G401 (cell line): ENCODE data around the gene CCDC87. TPM values are rescaled to one million over a fixed set of nuclear protein-coding genes. Genes with fewer than 3 reads are reported as not detected.
A peak's percentile ranks its signal among the peaks of the same experiment; 100 is the strongest.
"Not testable (repeated sequence)": the region's sequence is repeated elsewhere in the genome, so short reads cannot be mapped to it uniquely, and the experiment has no call there.

ENCODE experiments used
- DNase-seq: peaks from one replicate; pipeline ENCODE4 v3.0.0-alpha.2; 2015; ENCODE audit warnings: low spot score
- in situ Hi-C: cut with HindIII; loops from 2 replicates; pipeline ENCODE4 v1.10.0; 2016; ENCODE audit warnings: low sequenced_read_pairs, mixed read lengths
- total RNA-seq: library from RNA; depleted of rRNA; stranded (reverse); fragments of >200 nt; shearing (Covaris generic); gene quantifications from 2 replicates; pipeline ENCODE4 v1.2.3, GENCODE V29; 2014

Gene CCDC87
- total RNA-seq, 1 experiment from 2014 or later = 0.07 TPM

DNA sequence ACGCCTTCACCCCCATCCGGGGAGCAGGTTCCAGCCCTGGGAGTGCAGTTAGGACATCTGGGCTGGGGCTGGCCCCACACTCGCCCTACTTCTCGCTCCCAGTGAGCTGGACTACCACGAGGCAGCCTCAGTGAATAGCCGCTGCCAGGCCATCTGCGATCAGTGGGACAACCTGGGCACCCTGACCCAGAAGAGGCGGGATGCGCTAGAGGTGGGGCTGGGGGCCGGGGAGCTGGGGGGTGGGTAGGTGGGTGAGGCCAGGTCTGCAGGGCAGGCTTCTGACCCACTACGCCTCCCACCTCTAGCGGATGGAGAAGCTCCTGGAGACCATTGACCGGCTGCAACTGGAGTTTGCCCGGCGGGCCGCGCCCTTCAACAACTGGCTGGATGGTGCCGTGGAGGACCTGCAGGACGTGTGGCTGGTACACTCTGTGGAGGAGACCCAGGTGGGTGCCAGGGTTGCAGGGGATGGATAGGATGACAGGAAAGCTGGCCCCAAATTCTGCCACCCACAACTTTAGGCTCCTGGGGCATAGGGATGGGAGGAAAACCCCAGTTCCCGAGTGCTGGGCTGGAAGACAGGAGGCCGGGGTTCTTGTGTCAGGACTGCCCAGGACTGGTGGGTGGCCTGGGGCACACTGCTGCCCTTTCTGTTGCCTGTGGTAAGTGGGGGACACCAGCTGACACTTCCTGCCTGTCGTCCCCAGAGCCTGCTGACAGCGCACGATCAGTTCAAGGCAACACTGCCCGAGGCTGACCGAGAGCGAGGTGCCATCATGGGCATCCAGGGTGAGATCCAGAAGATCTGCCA, 32.8 kb downstream of the CCDC87 start:
- DNase-seq = no peak
- in situ Hi-C loops = no loop called here

- peak; percentile 52 for DNase-seq
- in situ Hi-C loops = no loop called here
Observed at GRCh38 chr11:66559142-66559865, 33.6 kb downstream of the CCDC87 start.

GRCh38 chr11:66557733-66558326, 35.0 kb downstream of the CCDC87 start:
- no peak for DNase-seq
- in situ Hi-C loops = no loop called here

DNA sequence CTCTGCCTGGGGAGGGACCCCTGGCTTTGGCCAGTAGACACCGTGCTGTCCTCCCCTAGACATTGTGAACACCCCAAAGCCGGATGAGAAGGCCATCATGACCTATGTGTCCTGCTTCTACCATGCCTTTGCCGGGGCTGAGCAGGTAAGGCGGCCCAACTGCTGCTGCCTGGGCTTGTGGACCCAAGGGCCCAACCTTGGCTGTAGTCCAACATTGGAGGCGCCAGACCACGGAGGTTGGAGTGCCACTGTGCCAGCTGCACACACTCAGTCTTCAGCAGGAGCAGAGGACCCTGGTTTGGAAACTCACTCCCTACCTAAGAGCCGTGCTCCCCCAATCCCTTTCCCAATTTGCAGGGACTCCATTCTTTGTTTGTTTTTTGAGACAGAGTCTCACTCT, 36.8 kb downstream of the CCDC87 start:
- in situ Hi-C loops = no loop called here
- DNase-seq = no peak

DNA sequence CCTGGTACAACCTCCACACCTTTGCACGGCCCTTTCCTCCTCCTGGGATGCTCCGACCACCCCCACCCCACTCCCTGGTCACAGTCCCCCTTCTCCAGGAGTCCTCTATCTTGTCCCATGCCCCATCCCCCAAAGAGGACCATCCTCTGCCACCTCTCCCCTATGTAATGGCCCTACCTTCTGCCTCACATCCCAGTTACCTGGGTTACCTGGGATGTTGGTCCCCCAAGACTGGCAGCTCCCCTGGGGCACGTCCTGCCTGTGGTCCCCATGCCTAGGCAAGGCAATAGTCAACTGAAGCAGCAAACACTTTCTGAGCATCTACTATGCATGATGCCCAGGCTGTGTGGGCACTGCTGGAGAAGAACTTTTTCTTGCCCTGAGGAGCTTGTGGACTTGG, 37.4 kb downstream of the CCDC87 start:
- in situ Hi-C loops = no loop called here
- no peak for DNase-seq

GRCh38 chr11:66554602-66555001, 38.3 kb downstream of the CCDC87 start:
- no peak for DNase-seq
- in situ Hi-C loops = no loop called here

DNA sequence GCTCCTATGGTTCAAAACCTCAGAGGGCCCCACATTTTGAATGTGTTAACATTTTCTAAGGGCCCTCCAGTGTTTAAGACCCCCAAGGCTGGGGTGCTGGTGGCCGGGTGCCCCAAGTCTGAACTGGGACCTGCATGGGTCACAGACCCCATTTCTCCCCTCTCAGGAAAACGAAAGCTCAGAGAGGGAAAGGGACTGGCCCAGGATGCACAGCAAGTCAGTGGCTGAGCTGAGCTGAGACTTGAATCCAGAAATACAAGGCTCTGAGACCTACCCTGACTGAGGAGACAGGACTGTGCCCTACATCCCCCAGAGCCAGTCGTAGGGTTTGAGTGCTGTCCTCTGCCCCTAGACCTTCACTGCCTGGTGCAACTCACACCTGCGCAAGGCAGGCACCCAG, 42.0 kb downstream of the CCDC87 start:
- in situ Hi-C loops = no loop called here
- DNase-seq = no peak

DNA sequence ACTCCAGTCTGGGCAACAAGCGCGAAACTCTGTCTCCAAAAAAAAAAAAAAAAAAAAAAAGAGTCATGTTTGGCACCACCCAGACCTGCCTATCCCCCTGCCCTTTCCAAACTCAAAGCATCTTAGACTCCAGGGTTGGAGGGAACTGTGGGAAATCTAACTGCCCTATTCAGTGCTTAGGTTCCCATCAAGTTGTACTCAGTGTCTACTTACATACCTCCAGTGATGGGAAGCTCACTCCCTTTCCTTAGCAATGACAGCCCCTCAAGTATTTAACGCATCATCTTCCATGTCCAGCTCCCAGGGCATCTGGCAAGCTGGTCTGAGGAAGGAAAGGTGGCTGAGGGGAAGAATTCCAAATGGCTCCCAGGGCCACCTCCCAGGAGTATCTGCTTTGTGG, 43.2 kb downstream of the CCDC87 start:
- in situ Hi-C loops = no loop called here
- no peak for DNase-seq

DNA sequence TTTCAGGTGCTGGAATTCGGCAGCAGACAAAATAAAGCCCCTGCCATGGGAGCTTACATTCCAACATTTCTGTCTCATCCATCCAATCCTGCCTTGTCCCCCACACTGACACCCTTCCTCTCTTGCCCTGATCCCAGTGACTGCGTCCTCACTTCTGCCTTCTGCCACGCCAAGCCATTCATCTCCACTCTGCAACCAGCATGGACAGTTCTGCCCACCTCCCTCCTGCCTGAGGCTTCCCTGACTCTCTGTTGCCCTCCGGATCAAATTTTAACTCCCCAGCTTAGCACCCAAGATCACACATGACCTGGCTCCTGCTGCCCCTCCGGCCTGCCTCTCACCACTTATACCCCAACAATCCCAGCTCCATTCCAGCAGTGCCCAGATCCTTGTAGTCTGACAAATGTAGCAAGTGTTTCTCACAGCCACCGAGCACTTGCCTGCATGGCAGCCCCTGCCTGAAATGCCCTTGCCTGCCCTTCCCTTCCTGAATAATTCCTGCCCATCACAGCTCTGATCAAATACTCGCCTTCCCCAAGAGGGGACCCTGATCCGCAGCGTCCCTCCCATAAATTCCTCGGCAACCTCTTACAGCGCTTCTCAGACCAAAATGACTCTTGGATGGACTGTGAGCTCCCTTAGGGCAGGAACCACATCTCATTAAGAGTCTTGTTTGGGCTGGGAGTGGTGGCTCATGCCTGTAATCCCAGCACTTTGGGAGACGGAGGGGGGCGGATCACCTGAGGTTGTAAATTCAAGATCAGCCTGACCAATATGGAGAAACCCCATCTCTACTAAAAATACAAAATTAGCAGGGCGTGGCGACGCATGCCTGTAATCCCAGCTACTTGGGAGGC, 43.9 kb downstream of the CCDC87 start:
- in situ Hi-C loops = no loop called here
- DNase-seq = no peak

- in situ Hi-C loops = no loop called here
- no peak for DNase-seq
Observed at GRCh38 chr11:66548041-66548440, 44.8 kb downstream of the CCDC87 start.

DNA sequence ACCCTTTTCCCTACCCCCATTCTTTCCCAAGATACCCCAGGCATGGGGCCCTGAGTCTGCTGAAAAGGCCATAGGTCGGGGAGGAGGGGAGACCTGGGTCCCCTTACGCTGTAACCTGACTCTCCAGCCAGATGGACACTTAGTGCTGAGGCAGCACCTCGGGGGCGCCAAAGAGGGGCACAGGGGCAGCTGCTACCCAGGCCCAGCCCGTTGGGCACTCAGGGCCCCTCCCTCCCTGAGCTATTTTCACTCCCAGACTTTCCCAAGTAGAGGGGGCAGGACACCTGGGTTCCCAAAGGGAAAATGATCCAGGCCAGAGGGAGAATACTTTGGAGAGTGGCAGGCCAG, 45.2 kb downstream of the CCDC87 start:
- in situ Hi-C loops = no loop called here

GRCh38 chr11:66546966-66547661, 45.7 kb downstream of the CCDC87 start:
- in situ Hi-C loops = no loop called here
- DNase-seq = no peak

More for the DNA sequence above, 45.2 kb downstream of the CCDC87 start:
- no peak for DNase-seq

- DNase-seq = peak; percentile 42
- in situ Hi-C loops = no loop called here
Observed at GRCh38 chr11:66546368-66546965, 46.4 kb downstream of the CCDC87 start, which contains the start of gene ACTN3. Gene ACTN3, plus strand, starts transcription at chr11:66546903. Its CDS starts 35 bp downstream, at chr11:66546938.

GRCh38 chr11:66545701-66546367, 47.0 kb downstream of the CCDC87 start, which contains the start of gene ZDHHC24:
Gene ZDHHC24, minus strand, starts transcription at chr11:66546048. Its CDS starts 45 bp downstream, at chr11:66546003.
- in situ Hi-C loops = no loop called here
- DNase-seq = peak; percentile 97

GRCh38 chr11:66544952-66545351, 47.9 kb downstream of the CCDC87 start:
- DNase-seq, in situ Hi-C loops: not testable (repeated sequence)

GRCh38 chr11:66543263-66544107, 49.4 kb downstream of the CCDC87 start:
- peak; percentile 39 for DNase-seq
- in situ Hi-C loops = no loop called here

DNA sequence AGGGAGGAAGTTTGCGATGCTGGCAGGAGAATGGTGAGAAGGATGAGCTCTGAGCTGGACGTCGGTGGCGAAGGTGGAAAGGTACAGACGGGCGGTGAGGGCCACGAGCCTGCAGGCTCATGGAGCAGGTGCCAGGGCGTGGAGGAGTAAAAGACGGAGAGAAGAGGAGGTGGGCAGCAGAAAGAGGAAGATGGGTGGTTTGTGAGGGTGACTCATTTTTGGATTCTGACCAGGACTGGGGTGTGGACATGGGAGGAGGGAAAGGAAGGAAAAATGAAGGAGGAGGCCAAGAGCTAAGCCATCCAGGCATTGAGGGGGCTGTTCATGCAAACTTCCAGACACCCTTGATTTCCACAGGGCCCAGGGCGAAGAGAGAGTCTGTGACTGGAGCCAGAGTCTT, 50.5 kb downstream of the CCDC87 start:
- in situ Hi-C loops = no loop called here
- no peak for DNase-seq
